CD14-positive monocyte (primary cell): ENCODE data around the gene PPP1R8. TPM values are rescaled to one million over a fixed set of nuclear protein-coding genes. Genes with fewer than 3 reads are reported as not detected.
"Not testable (repeated sequence)": the region's sequence is repeated elsewhere in the genome, so short reads cannot be mapped to it uniquely, and the experiment has no call there.

Experiments
- DNase-seq, 3 donors: peaks; one replicate each; pipeline ENCODE4 v3.0.0-alpha.2; 2011 to 2022
- H2AFZ ChIP-seq: 2 replicates; pipeline ENCODE4 v1.6.0; 2012; ENCODE audit warnings: mild to moderate bottlenecking, low read depth, low read length, inconsistent platforms; ENCODE audit not compliant: insufficient read depth, poor library complexity, severe bottlenecking
- H3K27ac ChIP-seq, 2 donors: 1 replicate in 1 of 2; 2 replicates in 1 of 2; pipeline ENCODE4 v1.5.1; 2012 to 2013; ENCODE audit warnings: low read length in 2 of 2, control low read depth in 1 of 2, inconsistent platforms in 1 of 2, low read depth in 1 of 2, mild to moderate bottlenecking in 1 of 2
- H3K27me3 ChIP-seq, 2 donors: one replicate each; pipeline versions ENCODE4 v1.6.0 to v1.6.1; 2011 to 2013; ENCODE audit warnings: low read length in 2 of 2; ENCODE audit not compliant: control insufficient read depth in 2 of 2, insufficient read depth in 2 of 2
- H3K36me3 ChIP-seq, 2 donors: replicated peaks in 1 of 2; 1 replicate in 1 of 2; 2 replicates in 1 of 2; pipeline versions ENCODE4 v1.5.1 to v1.6.1; 2012 to 2013; ENCODE audit warnings: low read length in 2 of 2, control low read depth in 1 of 2, inconsistent platforms in 1 of 2, mild to moderate bottlenecking in 1 of 2; ENCODE audit not compliant: insufficient read depth in 2 of 2, control insufficient read depth in 1 of 2
- H3K4me1 ChIP-seq, 2 donors: 1 replicate in 1 of 2; 2 replicates in 1 of 2; pipeline versions ENCODE4 v1.5.1 to v1.6.1; 2012 to 2013; ENCODE audit warnings: low read length in 2 of 2, control low read depth in 1 of 2, inconsistent platforms in 1 of 2, mild to moderate bottlenecking in 1 of 2, moderate library complexity in 1 of 2; ENCODE audit not compliant: insufficient read depth in 2 of 2, control insufficient read depth in 1 of 2
- H3K4me2 ChIP-seq: replicated peaks from 2 replicates; pipeline ENCODE3; 2012; ENCODE audit warnings: low read length, moderate library complexity, mild to moderate bottlenecking; ENCODE audit not compliant: poor library complexity, severe bottlenecking; ENCODE audit errors: extremely low read depth
- H3K4me3 ChIP-seq, 3 experiments: fragments of 200-600 bp in 1 of 3; sonication (generic) in 1 of 3; replicated peaks in 1 of 3; 1 replicate in 2 of 3; 2 replicates in 1 of 3; pipeline ENCODE4 v1.5.1; 2011 to 2013; ENCODE audit warnings: low read length in 3 of 3, mild to moderate bottlenecking in 3 of 3, control low read depth in 2 of 3, low read depth in 2 of 3, inconsistent platforms in 1 of 3, moderate library complexity in 1 of 3
- H3K79me2 ChIP-seq: 2 replicates; pipeline ENCODE4 v1.6.0; 2012; ENCODE audit warnings: mild to moderate bottlenecking, control low read depth, inconsistent platforms, low read length, moderate library complexity; ENCODE audit not compliant: insufficient read depth
- H3K9ac ChIP-seq: 2 replicates; pipeline ENCODE4 v1.6.0; 2017; ENCODE audit warnings: low read length, mild to moderate bottlenecking; ENCODE audit not compliant: insufficient read depth, poor library complexity, severe bottlenecking
- H3K9me3 ChIP-seq, 2 donors: replicated peaks in 1 of 2; 1 replicate in 1 of 2; 2 replicates in 1 of 2; pipeline versions ENCODE4 v1.5.1 to v1.6.1; 2012 to 2013; ENCODE audit warnings: low read length in 2 of 2, control low read depth in 1 of 2; ENCODE audit not compliant: control insufficient read depth in 1 of 2, insufficient read depth in 1 of 2
- H4K20me1 ChIP-seq: 2 replicates; pipeline ENCODE4 v1.6.0; 2012; ENCODE audit warnings: mild to moderate bottlenecking, low read length, control low read depth, moderate library complexity; ENCODE audit not compliant: insufficient read depth
- H3K27ac Mint-ChIP-seq, 7 donors: one replicate each; pipeline ENCODE4 v1.8.0; 2020; ENCODE audit warnings: mild to moderate bottlenecking in 7 of 7, mixed read lengths in 7 of 7, moderate library complexity in 6 of 7, inconsistent platforms in 2 of 7
- H3K27me3 Mint-ChIP-seq, 3 donors: one replicate each; pipeline ENCODE4 v1.8.0; 2021 to 2022; ENCODE audit warnings: low read depth in 3 of 3, mild to moderate bottlenecking in 3 of 3, mixed read lengths in 3 of 3, moderate library complexity in 3 of 3, inconsistent platforms in 1 of 3
- H3K36me3 Mint-ChIP-seq, 2 donors: one replicate each; pipeline ENCODE4 v1.8.0; 2020; ENCODE audit warnings: mixed read lengths in 2 of 2, inconsistent platforms in 1 of 2, mild to moderate bottlenecking in 1 of 2
- H3K4me1 Mint-ChIP-seq: one replicate; pipeline ENCODE4 v1.8.0; 2020; ENCODE audit warnings: mild to moderate bottlenecking, mixed read lengths
- H3K4me3 Mint-ChIP-seq, 2 donors: one replicate each; pipeline ENCODE4 v1.8.0; 2020; ENCODE audit warnings: mild to moderate bottlenecking in 2 of 2, mixed read lengths in 2 of 2, moderate library complexity in 1 of 2
- H3K9me3 Mint-ChIP-seq, 7 donors: one replicate each; pipeline ENCODE4 v1.8.0; 2020 to 2022; ENCODE audit warnings: mixed read lengths in 7 of 7, mild to moderate bottlenecking in 6 of 7, moderate library complexity in 6 of 7, inconsistent platforms in 2 of 7
- WGBS: methylation state at CpG from one replicate; pipeline ENCODE4 v1.1.5; 2013; ENCODE audit warnings: missing lambda C conversion rate; ENCODE audit not compliant: insufficient coverage; 5-methylcytosine and 5-hydroxymethylcytosine counted together
- intact Hi-C, 2 donors: fragments of 100-400 bp; cut with micrococcal nuclease; formaldehyde crosslinking; loops; one replicate each; pipeline versions ENCODE4 v1.15.0 to v1.15.1; 2023
- polyA plus RNA-seq, 3 donors: library from polyadenylated mRNA; depleted of rRNA in 1 of 3; unstranded in 2 of 3; stranded (reverse) in 1 of 3; fragments of 300-500 nt in 2 of 3; fragments of >200 nt in 1 of 3; fragmentation: Illumina TruSeq in 2 of 3; gene quantifications; 1 replicate in 2 of 3; 2 replicates in 1 of 3; pipeline ENCODE4 v1.2.3, GENCODE V29; 2012 to 2021
- TF ChIP-seq, protein P1 (sequence below): fragments of 200-600 bp; IDR thresholded peaks from one replicate; pipeline ENCODE4 v1.8.0; 2022; ENCODE audit warnings: antibody characterized with exemption, mild to moderate bottlenecking

The PPP1R8 gene
- polyA plus RNA-seq, 3 donors, result 17.0 to 23.9 (median 21.4) TPM

DNA sequence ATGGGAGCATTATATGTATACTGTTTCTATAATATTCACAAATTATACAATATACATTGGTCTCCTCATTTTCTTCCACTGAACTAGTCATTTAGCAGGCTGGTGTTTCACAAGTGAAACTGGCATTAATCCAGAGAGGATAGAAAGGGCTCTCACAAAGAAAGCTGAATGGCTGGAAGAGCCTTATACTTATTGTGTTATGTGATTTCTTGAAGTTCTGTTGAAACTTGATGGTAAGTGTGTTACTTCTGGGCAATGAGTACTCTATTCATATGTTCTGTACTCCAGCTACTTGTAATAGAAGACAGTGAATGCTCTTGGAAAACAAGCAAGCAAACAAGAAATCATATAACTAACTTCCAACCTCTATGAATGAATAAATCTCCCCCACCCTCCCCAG is 42.7 kb upstream of the PPP1R8 start:
- H3K4me1 Mint-ChIP-seq, result peaks cover 34% of the 10 kb centered on the region
- peak overlapping the region in 4 of 7 donors; percentile 35 to 67 (median 46) for H3K27ac Mint-ChIP-seq
- H3K36me3 Mint-ChIP-seq, result peaks cover 21 to 32% of the 10 kb centered on the region in 2 donors
- TF ChIP-seq, protein P1, sequence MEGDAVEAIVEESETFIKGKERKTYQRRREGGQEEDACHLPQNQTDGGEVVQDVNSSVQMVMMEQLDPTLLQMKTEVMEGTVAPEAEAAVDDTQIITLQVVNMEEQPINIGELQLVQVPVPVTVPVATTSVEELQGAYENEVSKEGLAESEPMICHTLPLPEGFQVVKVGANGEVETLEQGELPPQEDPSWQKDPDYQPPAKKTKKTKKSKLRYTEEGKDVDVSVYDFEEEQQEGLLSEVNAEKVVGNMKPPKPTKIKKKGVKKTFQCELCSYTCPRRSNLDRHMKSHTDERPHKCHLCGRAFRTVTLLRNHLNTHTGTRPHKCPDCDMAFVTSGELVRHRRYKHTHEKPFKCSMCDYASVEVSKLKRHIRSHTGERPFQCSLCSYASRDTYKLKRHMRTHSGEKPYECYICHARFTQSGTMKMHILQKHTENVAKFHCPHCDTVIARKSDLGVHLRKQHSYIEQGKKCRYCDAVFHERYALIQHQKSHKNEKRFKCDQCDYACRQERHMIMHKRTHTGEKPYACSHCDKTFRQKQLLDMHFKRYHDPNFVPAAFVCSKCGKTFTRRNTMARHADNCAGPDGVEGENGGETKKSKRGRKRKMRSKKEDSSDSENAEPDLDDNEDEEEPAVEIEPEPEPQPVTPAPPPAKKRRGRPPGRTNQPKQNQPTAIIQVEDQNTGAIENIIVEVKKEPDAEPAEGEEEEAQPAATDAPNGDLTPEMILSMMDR, result no peak
- H3K79me2 ChIP-seq, result peaks cover 71% of the 10 kb centered on the region
- no peak overlapping the region for H3K4me2 ChIP-seq
- H3K9me3 ChIP-seq, result no peaks in the 10 kb centered on the region
- H3K27ac ChIP-seq, result peak overlapping the region in 1 of 2 donors; percentile 40
- H3K9me3 Mint-ChIP-seq, result peaks cover 0 to 2% (median 0%) of the 10 kb centered on the region in 7 donors
- DNase-seq, result no peak
- no peaks in the 10 kb centered on the region for H3K27me3 Mint-ChIP-seq
- H3K9ac ChIP-seq, result no peak overlapping the region
- intact Hi-C loops, result no loop called here
- H3K4me1 ChIP-seq, result peaks cover 19 to 33% of the 10 kb centered on the region in 2 donors
- H3K4me3 Mint-ChIP-seq, result no peak overlapping the region
- peaks cover 7 to 29% of the 10 kb centered on the region in 2 donors for H3K36me3 ChIP-seq
- no peaks in the 10 kb centered on the region for H3K27me3 ChIP-seq
- peaks cover 90% of the 10 kb centered on the region for H4K20me1 ChIP-seq
- H3K4me3 ChIP-seq, result no peak overlapping the region
- H2AFZ ChIP-seq, result no peak overlapping the region

DNA sequence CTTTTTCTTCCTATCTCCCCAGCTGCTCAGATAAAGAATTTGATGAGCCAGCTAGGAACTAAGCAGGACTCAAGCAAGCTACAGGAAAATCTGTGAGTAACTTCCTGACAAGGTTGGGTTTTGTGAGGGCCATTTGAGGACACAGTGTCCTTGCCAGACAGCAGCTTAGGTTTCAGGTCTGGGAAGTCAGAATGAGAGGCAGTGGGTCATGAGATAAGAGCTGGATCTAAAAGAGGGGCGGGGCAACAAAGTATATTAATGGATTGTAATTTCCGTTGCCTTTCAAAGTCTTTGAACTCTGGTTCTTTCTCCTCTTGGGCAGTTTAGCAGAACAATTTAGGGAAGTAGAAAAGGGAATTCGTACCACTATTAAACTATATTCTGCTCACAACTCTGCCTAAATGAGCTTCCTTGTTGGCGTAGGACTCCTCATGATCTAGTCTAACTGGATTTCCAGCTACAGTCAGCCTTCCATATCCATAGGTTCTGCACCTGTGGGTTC is 41.0 kb upstream of the PPP1R8 start:
- Mint-ChIP-seq H3K4me1 (peaks cover 31% of the 10 kb centered on the region), H3K4me3 (peak overlapping the region in 1 of 2 donors; percentile 49)
- TF ChIP-seq, protein P1, result no peak

DNA sequence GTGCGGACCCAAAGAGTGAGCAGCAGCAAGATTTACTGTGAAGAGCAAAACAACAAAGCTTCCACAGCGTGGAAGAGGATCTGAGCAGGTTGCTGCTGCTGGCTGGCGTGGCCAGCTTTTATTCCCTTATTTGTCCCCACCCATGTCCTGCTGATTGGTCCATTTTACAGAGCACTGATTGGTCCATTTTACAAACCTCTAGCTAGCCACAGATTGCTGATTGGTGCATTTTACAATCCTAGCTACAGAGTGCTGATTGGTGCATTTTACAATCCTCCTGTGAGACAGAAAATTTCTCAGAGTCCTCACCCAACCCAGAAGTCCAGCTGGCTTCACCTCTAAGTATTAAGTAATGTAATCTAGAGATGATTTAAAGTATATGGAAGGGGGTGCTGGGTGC is 40.3 kb upstream of the PPP1R8 start:
- H3K4me3 Mint-ChIP-seq, H3K9me3 ChIP-seq, H3K9me3 Mint-ChIP-seq, intact Hi-C loops, H3K4me2 ChIP-seq, H3K27me3 Mint-ChIP-seq, H3K27me3 ChIP-seq, H2AFZ ChIP-seq, DNase-seq, H3K4me3 ChIP-seq, H3K9ac ChIP-seq: not testable (repeated sequence)
- Histone ChIP-seq H4K20me1 (peaks cover 88% of the 10 kb centered on the region), H3K36me3 (peaks cover 30 to 49% of the 10 kb centered on the region in 2 donors), H3K4me1 (peaks cover 19 to 33% of the 10 kb centered on the region in 2 donors), H3K79me2 (peaks cover 48% of the 10 kb centered on the region), H3K27ac (peak overlapping the region; percentile 45 to 68)
- Mint-ChIP-seq H3K27ac (peak overlapping the region; percentile 73 to 94 (median 87)), H3K4me1 (peaks cover 31% of the 10 kb centered on the region), H3K36me3 (peaks cover 41 to 49% of the 10 kb centered on the region in 2 donors)
- 83% methylated on average over 3 of the region's 3 CpGs for WGBS

More for the DNA sequence above, 41.0 kb upstream of the PPP1R8 start:
- peak; percentile 40 to 63 (median 54) for DNase-seq
- H3K9me3 Mint-ChIP-seq, result peaks cover 0 to 2% (median 0%) of the 10 kb centered on the region in 7 donors
- Histone ChIP-seq H3K9ac (no peak overlapping the region), H3K79me2 (peaks cover 54% of the 10 kb centered on the region), H3K27ac (peak overlapping the region; percentile 6 to 68), H2AFZ (no peak overlapping the region), H3K4me3 (peak overlapping the region in 1 of 3 experiments; percentile 13), H3K4me2 (peak overlapping the region; percentile 12), H3K36me3 (peaks cover 23 to 46% of the 10 kb centered on the region in 2 donors), H3K4me1 (peaks cover 19 to 33% of the 10 kb centered on the region in 2 donors), H4K20me1 (peaks cover 88% of the 10 kb centered on the region), H3K9me3 (no peaks in the 10 kb centered on the region), H3K27me3 (no peaks in the 10 kb centered on the region)
- H3K27me3 Mint-ChIP-seq, result no peaks in the 10 kb centered on the region
- H3K36me3 Mint-ChIP-seq, result peaks cover 37 to 45% of the 10 kb centered on the region in 2 donors
- H3K27ac Mint-ChIP-seq, result peak overlapping the region; percentile 82 to 97 (median 92)
- WGBS, result 0% methylated on average over 1 of the region's 4 CpGs
- intact Hi-C loops, result no loop called here
